Pancreas (tissue), 10 donors: ENCODE results near the gene CTU1. TPM values are rescaled to one million over a fixed set of nuclear protein-coding genes. Genes with fewer than 3 reads are reported as not detected.

Source experiments
- ATAC-seq, 4 donors: fragments of 200-7000 bp; cut with Tn5 transposase; one replicate each; pipeline versions ENCODE4 v1.8.0 to v1.9.1; 2020; ENCODE audit warnings: mild to moderate bottlenecking in 4 of 4, moderate library complexity in 4 of 4
- DNase-seq, 6 donors: peaks; one replicate each; pipeline ENCODE4 v3.0.0-alpha.2; 2020
- FAIRE-seq: peaks from 2 replicates; lab custom pipeline; 2012; peaks lifted over from hg19 to GRCh38; lab: Jason Lieb, UNC
- H3K27ac ChIP-seq, 4 donors: fragments of 200-600 bp; sonication (generic); 1 replicate in 3 of 4; 2 replicates in 1 of 4; pipeline versions ENCODE4 v1.5.0 to v1.8.0; 2020
- H3K27me3 ChIP-seq, 4 donors: fragments of 200-600 bp; one replicate each; pipeline ENCODE4 v1.8.0; 2021
- H3K36me3 ChIP-seq, 3 donors: fragments of 200-600 bp; sonication (generic) in 1 of 3; one replicate each; pipeline versions ENCODE4 v1.5.0 to v1.8.0; 2020 to 2021
- H3K4me1 ChIP-seq, 3 donors: fragments of 200-600 bp; one replicate each; pipeline ENCODE4 v1.8.0; 2021
- H3K4me3 ChIP-seq, 4 donors: fragments of 200-600 bp; sonication (generic) in 2 of 4; one replicate each; pipeline versions ENCODE4 v1.5.0 to v1.8.0; 2020 to 2021
- H3K9me3 ChIP-seq, 4 donors: fragments of 200-600 bp; one replicate each; pipeline ENCODE4 v1.8.0; 2021
- CTCF ChIP-seq, 4 donors: fragments of 200-600 bp; sonication (generic) in 3 of 4; IDR thresholded peaks; one replicate each; pipeline versions ENCODE4 v1.5.0 to v1.8.0; 2021; ENCODE audit warnings: antibody characterized with exemption in 4 of 4
- WGBS, 2 donors: extraction: QIAGEN DNeasy Blood & Tissue Kit; methylation state at CpG; one replicate each; pipeline ENCODE4 v1.1.7; 2013; 5-methylcytosine and 5-hydroxymethylcytosine counted together
- intact Hi-C, 3 donors: fragments of 100-400 bp; cut with DNase I; formaldehyde crosslinking; loops; one replicate each; pipeline versions ENCODE4 v1.11.1 to v1.14.2; 2022
- polyA plus RNA-seq, 2 donors: library from polyadenylated mRNA; stranded (reverse); fragments of 200-250 nt; gene quantifications; one replicate each; pipeline ENCODE4 v1.2.3, GENCODE V29; 2013
- total RNA-seq, 6 donors: library from RNA; stranded (reverse); fragmentation: NEBNext Ultra II Directional in 4 of 6; extraction: Animal tissue kit (Norgen Biotek cat#: 25700) in 4 of 6; gene quantifications; one replicate each; pipeline versions ENCODE4 v1.2.1 to v1.2.4, GENCODE V29; 2021 to 2023
- donor health status: healthy with polysubstance abuse.
- donor health status: DM: no; HTN: no; CAD: no; lungs with moderate emphysema.
- donor health status: DM: no; HTN: no; CAD: no.
- donor health status: control.
- donor health status: control.
- donor health status: Bipolar disorder and iron deficiency.
- donor health status: DM: yes; HTN: yes; CAD: no.
- donor health status: DM: no; HTN: no; CAD: no.
- donor health status: DM: no; HTN: no; CAD: no.
- donor health status: DM: yes; HTN: yes; CAD: no.

Gene CTU1
- total and polyA plus RNA-seq, 8 donors: 1.4 to 8.2 (median 3.7) TPM

DNA sequence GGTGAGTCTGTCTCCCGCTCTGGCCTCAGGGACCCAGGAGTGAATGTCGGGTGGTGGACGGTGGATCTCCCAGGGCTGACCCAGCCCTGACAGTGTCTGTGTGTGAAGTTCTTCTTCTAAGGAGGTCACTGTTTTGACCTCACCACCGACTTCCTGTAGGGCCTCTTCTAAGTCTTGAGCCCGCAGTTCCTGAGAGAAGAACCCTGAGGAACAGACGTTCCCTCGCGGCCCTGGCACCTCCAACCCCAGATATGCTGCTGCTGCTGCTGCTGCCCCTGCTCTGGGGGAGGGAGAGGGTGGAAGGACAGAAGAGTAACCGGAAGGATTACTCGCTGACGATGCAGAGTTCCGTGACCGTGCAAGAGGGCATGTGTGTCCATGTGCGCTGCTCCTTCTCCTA, 33.9 kb upstream of the CTU1 start, which contains the start of gene SIGLEC7:
SIGLEC7 (plus strand) TSS at position 183 of the 400 bp plus-strand sequence; CDS start at position 252, 69 bp downstream.
- intact Hi-C loops: no loop called here
- Histone ChIP-seq H3K4me3 (no peak within 1 kb of the TSS), H3K27ac (peak within 1 kb of the TSS in 1 of 4 donors; percentile 11), H3K36me3 (no peaks in the 10 kb centered on the region), H3K4me1 (no peaks in the 10 kb centered on the region), H3K9me3 (no peaks in the 10 kb centered on the region), H3K27me3 (peaks cover 0 to 7% (median 0%) of the 10 kb centered on the region in 4 donors)
- FAIRE-seq: no peak
- 53 to 65% methylated on average over 13 to 14 of the region's 14 CpGs for WGBS, 2 donors
- TF ChIP-seq CTCF (IDR thresholded peaks at IDR 0.05): no peak
- peak in 2 of 4 donors; percentile 36 to 62 for ATAC-seq
- no peak for DNase-seq

DNA sequence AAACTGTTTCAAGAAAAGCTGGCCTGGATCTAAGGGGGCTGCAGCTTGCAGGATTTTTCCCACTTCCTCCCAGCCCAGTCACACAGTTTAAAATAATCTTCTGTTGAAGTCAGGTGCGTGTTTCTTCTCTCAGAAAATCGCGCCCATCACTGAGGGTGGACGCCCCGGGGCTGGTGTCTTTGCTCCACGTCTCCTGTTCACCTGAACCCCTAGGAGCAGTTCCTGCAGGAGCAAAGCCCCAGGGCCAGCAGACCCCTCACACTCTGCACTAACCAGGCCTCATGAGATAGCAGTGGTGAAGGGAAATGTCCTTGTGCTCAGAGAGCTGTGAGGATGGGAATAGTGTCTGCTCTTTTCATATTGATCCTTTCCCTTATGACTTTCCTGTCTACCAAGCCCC, 33.0 kb upstream of the CTU1 start:
- FAIRE-seq (no peak), ATAC-seq (no peak), DNase-seq (no peak)
- Histone ChIP-seq H3K27me3 (peaks cover 0 to 7% (median 0%) of the 10 kb centered on the region in 4 donors), H3K36me3 (no peaks in the 10 kb centered on the region), H3K9me3 (no peaks in the 10 kb centered on the region), H3K4me1 (no peaks in the 10 kb centered on the region), H3K4me3 (no peak overlapping the region), H3K27ac (no peak overlapping the region)
- no peak for TF ChIP-seq CTCF (IDR thresholded peaks at IDR 0.05)
- 55 to 64% methylated on average over 6 of the region's 6 CpGs for WGBS, 2 donors
- intact Hi-C loops: no loop called here

GRCh38 chr19:51140441-51140840, 32.2 kb upstream of the CTU1 start:
- Histone ChIP-seq H3K9me3 (no peaks in the 10 kb centered on the region), H3K27me3 (peaks cover 0 to 7% (median 0%) of the 10 kb centered on the region in 4 donors), H3K4me1 (no peaks in the 10 kb centered on the region), H3K27ac (no peak overlapping the region), H3K4me3 (no peak overlapping the region), H3K36me3 (no peaks in the 10 kb centered on the region)
- ATAC-seq (no peak), DNase-seq (no peak), FAIRE-seq (no peak)
- 15 to 27% methylated on average over 6 of the region's 6 CpGs for WGBS, 2 donors
- intact Hi-C loops: no loop called here
- no peak for TF ChIP-seq CTCF (IDR thresholded peaks at IDR 0.05)

- FAIRE-seq: no peak
- intact Hi-C loops: no loop called here
- TF ChIP-seq CTCF (IDR thresholded peaks at IDR 0.05): no peak
- Histone ChIP-seq H3K27me3 (peaks cover 0 to 7% (median 0%) of the 10 kb centered on the region in 4 donors), H3K9me3 (no peaks in the 10 kb centered on the region), H3K4me1 (no peaks in the 10 kb centered on the region), H3K4me3 (no peak overlapping the region), H3K27ac (peak overlapping the region in 2 of 4 donors; percentile 23 to 41), H3K36me3 (no peaks in the 10 kb centered on the region)
- DNase-seq: no peak
- peak in 2 of 4 donors; percentile 34 to 51 for ATAC-seq
- WGBS, 2 donors: 42 to 55% methylated on average over 4 of the region's 4 CpGs
These were observed 31.2 kb upstream of the CTU1 start for GRCh38 chr19:51139299-51140014.

DNA sequence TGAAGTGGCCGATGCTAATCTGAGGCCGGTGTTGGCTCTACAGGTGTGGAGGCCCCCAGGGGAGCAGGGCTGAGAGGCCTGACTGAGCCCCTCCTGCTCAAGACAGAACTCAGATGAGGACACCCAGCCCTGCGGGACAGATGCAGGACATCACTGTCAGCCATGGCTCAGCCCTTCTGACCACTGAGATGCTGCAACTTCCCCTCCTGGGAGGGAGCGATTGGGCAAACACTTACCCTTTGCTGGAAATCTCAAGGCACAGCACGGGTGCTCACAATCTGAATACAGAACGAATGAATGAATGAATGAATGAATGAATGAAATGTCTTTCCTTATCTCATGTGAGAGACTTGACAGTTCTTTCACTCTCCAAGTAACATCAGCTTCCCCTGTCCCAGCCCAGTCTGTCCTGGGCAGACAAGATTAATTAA, 30.4 kb upstream of the CTU1 start:
- Histone ChIP-seq H3K9me3 (no peaks in the 10 kb centered on the region), H3K27me3 (peaks cover 0 to 7% (median 0%) of the 10 kb centered on the region in 4 donors), H3K4me1 (no peaks in the 10 kb centered on the region), H3K27ac (peak overlapping the region in 2 of 4 donors; percentile 23 to 41), H3K4me3 (no peak overlapping the region), H3K36me3 (no peaks in the 10 kb centered on the region)
- WGBS, 2 donors: 59 to 61% methylated on average over 6 of the region's 6 CpGs
- FAIRE-seq (no peak), ATAC-seq (peak in 2 of 4 donors; percentile 54 to 60), DNase-seq (no peak)
- TF ChIP-seq CTCF (IDR thresholded peaks at IDR 0.05): no peak
- intact Hi-C loops: no loop called here
